Measurements from ENCODE around the gene GSN. TPM values are rescaled to one million over a fixed set of nuclear protein-coding genes. Genes with fewer than 3 reads are reported as not detected.

Gene GSN
- total and polyA plus RNA-seq, 2 of the 13 experiments (the other 11 are each of a cell fraction or from before 2014, with no cell fraction given) = 294 to 307 TPM

GRCh38 chr9:121296213-121297127, 28.5 kb downstream of the GSN start (continued):
- TF ChIP-seq ELF1 (CRISPR knock-in tag; IDR thresholded peaks at IDR 0.05) (peak; percentile 42), ZNF225 (CRISPR knock-in tag; IDR thresholded peaks at IDR 0.05) (0 out of 2 replicates have a peak, but pooled peaks have one; percentile 9), ZNF616 (CRISPR knock-in tag; IDR thresholded peaks at IDR 0.05; ENCODE audit: low read depth) (no peak), REPIN1 (CRISPR knock-in tag; IDR thresholded peaks at IDR 0.05; ENCODE audit: borderline replicate concordance, low read depth) (peak; percentile 95; the same call in 1 of the 2 replicates), RFXAP (CRISPR knock-in tag; IDR thresholded peaks at IDR 0.05; ENCODE audit: borderline replicate concordance) (0 out of 2 replicates have a peak, but pooled peaks have one; percentile 34), CCDC6 (CRISPR knock-in tag; IDR thresholded peaks at IDR 0.05) (peak; percentile 59; the same call in 1 of the 2 replicates), SMAD1 (CRISPR knock-in tag; IDR thresholded peaks at IDR 0.05; ENCODE audit: borderline replicate concordance, low read depth) (no peak), JUNB (CRISPR knock-in tag; IDR thresholded peaks at IDR 0.05; ENCODE audit: borderline replicate concordance) (no peak), ZBTB3 (CRISPR knock-in tag; IDR thresholded peaks at IDR 0.05; ENCODE audit: borderline replicate concordance, low read depth) (no peak), ZNF747 (CRISPR knock-in tag; IDR thresholded peaks at IDR 0.05; ENCODE audit: borderline replicate concordance) (no peak), TFDP1 (CRISPR knock-in tag; IDR thresholded peaks at IDR 0.05; ENCODE audit: borderline replicate concordance) (no peak), SAFB2 (CRISPR knock-in tag; IDR thresholded peaks at IDR 0.05; ENCODE audit: borderline replicate concordance, low read depth) (no peak), BRD4 (CRISPR knock-in tag; IDR thresholded peaks at IDR 0.05) (peak; percentile 62; the same call in 1 of the 2 replicates), IRF9 (CRISPR knock-in tag; IDR thresholded peaks at IDR 0.05; ENCODE audit: borderline replicate concordance) (0 out of 2 replicates have a peak, but pooled peaks have one; percentile 29), ZNF451 (CRISPR knock-in tag; IDR thresholded peaks at IDR 0.05) (no peak), HNRNPL (IDR thresholded peaks at IDR 0.05; ENCODE audit: low read depth, low read length) (peak; percentile 94), ZNF530 (CRISPR knock-in tag; IDR thresholded peaks at IDR 0.05; ENCODE audit: low read depth) (no peak), ZNF205 (CRISPR knock-in tag; IDR thresholded peaks at IDR 0.05) (peak; percentile 73), SNAPC4 (CRISPR knock-in tag; IDR thresholded peaks at IDR 0.05) (no peak), ZEB1 (IDR thresholded peaks at IDR 0.05; ENCODE audit: insufficient replicate concordance, low read depth) (no peak)

Data from HepG2 (cell line).